ENCODE results near the gene TPBG. TPM values are rescaled to one million over a fixed set of nuclear protein-coding genes. Genes with fewer than 3 reads are reported as not detected.
A peak's percentile ranks its signal among the peaks of the same experiment; 100 is the strongest.

The TPBG gene
- total RNA-seq, 2 donors from 2014 or later = 34.0 to 39.1 TPM

DNA sequence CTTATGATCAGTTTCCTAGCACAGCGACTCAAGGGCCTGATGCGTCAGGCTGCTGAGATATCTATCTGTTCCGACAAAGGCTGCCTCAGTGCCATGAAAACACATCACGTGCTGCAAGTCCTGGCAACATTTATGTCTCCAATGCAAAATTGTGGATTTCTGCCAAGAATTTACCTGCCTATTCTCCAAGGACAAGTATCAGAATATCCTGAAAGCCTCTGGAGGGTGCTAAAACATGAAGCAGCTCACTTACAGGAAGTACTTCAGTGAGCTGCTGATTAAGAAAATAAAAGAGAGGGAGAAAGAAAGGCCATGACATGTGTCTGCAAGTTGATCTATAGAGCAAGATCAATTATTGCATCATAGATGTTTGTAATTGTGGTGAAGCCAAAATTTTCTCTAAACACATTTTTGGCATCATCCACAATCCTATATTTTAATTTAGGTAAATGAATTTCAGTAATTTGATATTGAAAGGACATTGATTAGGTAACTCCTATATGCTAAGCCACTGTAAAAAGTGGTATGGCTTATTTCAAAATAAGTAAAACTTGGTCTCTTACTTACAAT, 25.8 kb upstream of the TPBG start:
- H3K9me3 ChIP-seq (ENCODE audit: control insufficient read depth, low read length) = peaks cover 21% of the 10 kb centered on the region
- no peaks in the 10 kb centered on the region for H3K36me3 ChIP-seq (ENCODE audit: control insufficient read depth, insufficient read depth, low read length)
- Mint-ChIP-seq H3K27ac (no peak overlapping the region), H3K36me3 (ENCODE audit: low read depth) (no peaks in the 10 kb centered on the region), H3K4me3 (no peak overlapping the region), H3K27me3 (ENCODE audit: insufficient read depth) (no peaks in the 10 kb centered on the region), H3K9me3 (peaks cover 23% of the 10 kb centered on the region), H3K4me1 (no peaks in the 10 kb centered on the region)
- H3K4me1 ChIP-seq (ENCODE audit: control insufficient read depth, insufficient read depth, low read length) = no peaks in the 10 kb centered on the region
- WGBS, 2 experiments (ENCODE audit: insufficient coverage in 1 of 2, insufficient read length in 1 of 2) = 92 to 96% methylated on average over 4 of the region's 4 CpGs
- no peak overlapping the region for H3K9ac ChIP-seq (ENCODE audit: extremely low read depth, low read length, poor library complexity, severe bottlenecking)
- DNase-seq = no peak
- TF ChIP-seq, protein P1, sequence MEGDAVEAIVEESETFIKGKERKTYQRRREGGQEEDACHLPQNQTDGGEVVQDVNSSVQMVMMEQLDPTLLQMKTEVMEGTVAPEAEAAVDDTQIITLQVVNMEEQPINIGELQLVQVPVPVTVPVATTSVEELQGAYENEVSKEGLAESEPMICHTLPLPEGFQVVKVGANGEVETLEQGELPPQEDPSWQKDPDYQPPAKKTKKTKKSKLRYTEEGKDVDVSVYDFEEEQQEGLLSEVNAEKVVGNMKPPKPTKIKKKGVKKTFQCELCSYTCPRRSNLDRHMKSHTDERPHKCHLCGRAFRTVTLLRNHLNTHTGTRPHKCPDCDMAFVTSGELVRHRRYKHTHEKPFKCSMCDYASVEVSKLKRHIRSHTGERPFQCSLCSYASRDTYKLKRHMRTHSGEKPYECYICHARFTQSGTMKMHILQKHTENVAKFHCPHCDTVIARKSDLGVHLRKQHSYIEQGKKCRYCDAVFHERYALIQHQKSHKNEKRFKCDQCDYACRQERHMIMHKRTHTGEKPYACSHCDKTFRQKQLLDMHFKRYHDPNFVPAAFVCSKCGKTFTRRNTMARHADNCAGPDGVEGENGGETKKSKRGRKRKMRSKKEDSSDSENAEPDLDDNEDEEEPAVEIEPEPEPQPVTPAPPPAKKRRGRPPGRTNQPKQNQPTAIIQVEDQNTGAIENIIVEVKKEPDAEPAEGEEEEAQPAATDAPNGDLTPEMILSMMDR (conservative IDR thresholded peaks at IDR 0.05) = no peak
- H3K27me3 ChIP-seq (ENCODE audit: control insufficient read depth, insufficient read depth, low read length, poor library complexity, severe bottlenecking) = no peaks in the 10 kb centered on the region
- H3K27ac ChIP-seq (ENCODE audit: low read depth, low read length) = no peak overlapping the region
- H3K4me3 ChIP-seq (ENCODE audit: low read length) = no peak overlapping the region

DNA sequence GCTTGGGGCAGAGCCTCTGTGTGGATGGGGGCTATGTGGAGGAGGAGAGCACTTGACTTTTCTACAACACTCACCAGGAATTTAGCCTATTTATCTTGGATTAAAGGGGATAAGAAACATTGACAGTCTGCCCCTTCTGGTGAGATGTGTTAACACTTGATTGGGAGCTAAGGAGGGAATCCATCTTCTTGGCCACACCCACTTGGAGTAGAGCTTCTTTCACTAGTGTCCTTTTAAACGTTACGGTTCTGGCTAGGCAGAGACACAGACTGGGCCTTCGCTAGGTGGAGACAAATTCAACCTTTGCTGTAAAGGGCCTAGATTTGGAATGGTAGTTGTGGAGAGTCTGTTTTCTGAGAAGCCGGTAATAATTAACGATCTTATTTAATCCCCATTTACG, 15.5 kb upstream of the TPBG start:
- WGBS, 2 experiments (ENCODE audit: insufficient coverage in 1 of 2, insufficient read length in 1 of 2) = 93 to 100% methylated on average over 1 to 6 of the region's 6 CpGs
- H3K9me3 ChIP-seq (ENCODE audit: control insufficient read depth, low read length) = peaks cover 5% of the 10 kb centered on the region
- TF ChIP-seq, protein P1 (conservative IDR thresholded peaks at IDR 0.05) = peak; percentile 67
- no peaks in the 10 kb centered on the region for H3K4me1 ChIP-seq (ENCODE audit: control insufficient read depth, insufficient read depth, low read length)
- no peak overlapping the region for H3K27ac ChIP-seq (ENCODE audit: low read depth, low read length)
- H3K36me3 Mint-ChIP-seq (ENCODE audit: low read depth) = peaks cover 2% of the 10 kb centered on the region
- no peaks in the 10 kb centered on the region for H3K27me3 Mint-ChIP-seq (ENCODE audit: insufficient read depth)
- H3K27me3 ChIP-seq (ENCODE audit: control insufficient read depth, insufficient read depth, low read length, poor library complexity, severe bottlenecking) = no peaks in the 10 kb centered on the region
- DNase-seq = peak; percentile 61
- H3K36me3 ChIP-seq (ENCODE audit: control insufficient read depth, insufficient read depth, low read length) = no peaks in the 10 kb centered on the region
- no peak overlapping the region for H3K27ac Mint-ChIP-seq
- peaks cover 8% of the 10 kb centered on the region for H3K9me3 Mint-ChIP-seq
- peaks cover 10% of the 10 kb centered on the region for H3K4me1 Mint-ChIP-seq
- no peak overlapping the region for H3K9ac ChIP-seq (ENCODE audit: extremely low read depth, low read length, poor library complexity, severe bottlenecking)
- H3K4me3 Mint-ChIP-seq = no peak overlapping the region
- peak overlapping the region; percentile 27 for H3K4me3 ChIP-seq (ENCODE audit: low read length)

DNA sequence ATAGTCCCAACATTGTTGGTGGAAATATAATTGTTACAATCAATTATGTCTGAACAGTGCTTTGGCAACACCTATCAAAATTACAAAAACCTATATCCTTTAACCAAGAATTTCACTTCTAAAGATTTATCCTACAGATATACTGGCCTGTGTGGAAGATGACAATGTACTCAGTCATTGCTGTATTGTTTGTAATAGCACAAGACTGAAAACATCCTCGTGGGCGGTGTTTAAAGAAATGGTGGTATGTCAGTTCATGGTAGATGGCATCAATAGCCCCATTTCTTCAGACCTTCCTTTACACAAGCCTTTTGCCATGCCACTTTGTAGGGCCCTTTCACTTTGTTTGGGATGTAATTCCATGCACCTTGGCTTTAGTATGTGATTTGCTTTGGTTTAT, 9.8 kb upstream of the TPBG start:
- H3K27ac Mint-ChIP-seq = no peak overlapping the region
- Histone ChIP-seq H3K27me3 (ENCODE audit: control insufficient read depth, insufficient read depth, low read length, poor library complexity, severe bottlenecking) (no peaks in the 10 kb centered on the region), H3K36me3 (ENCODE audit: control insufficient read depth, insufficient read depth, low read length) (no peaks in the 10 kb centered on the region), H3K4me1 (ENCODE audit: control insufficient read depth, insufficient read depth, low read length) (no peaks in the 10 kb centered on the region), H3K9me3 (ENCODE audit: control insufficient read depth, low read length) (no peaks in the 10 kb centered on the region), H3K9ac (ENCODE audit: extremely low read depth, low read length, poor library complexity, severe bottlenecking) (no peak overlapping the region), H3K4me3 (ENCODE audit: low read length) (no peak overlapping the region), H3K27ac (ENCODE audit: low read depth, low read length) (no peak overlapping the region)
- no peak overlapping the region for H3K4me3 Mint-ChIP-seq
- no peak for DNase-seq
- no peaks in the 10 kb centered on the region for H3K36me3 Mint-ChIP-seq (ENCODE audit: low read depth)
- H3K27me3 Mint-ChIP-seq (ENCODE audit: insufficient read depth) = no peaks in the 10 kb centered on the region
- peaks cover 9% of the 10 kb centered on the region for H3K4me1 Mint-ChIP-seq
- 91% methylated on average over 2 of the region's 2 CpGs; no CpG with 5 or more reads in 1 of the 2 experiments for WGBS, 2 experiments (ENCODE audit: insufficient coverage in 1 of 2, insufficient read length in 1 of 2)
- no peaks in the 10 kb centered on the region for H3K9me3 Mint-ChIP-seq
- TF ChIP-seq, protein P1 (conservative IDR thresholded peaks at IDR 0.05) = no peak

Measured in endodermal cell (in vitro differentiated cells).